IPS-NIHi7 (cell line): ENCODE results near the gene WBP2.

ENCODE experiments used
- DNase-seq: peaks from one replicate; pipeline ENCODE4 v3.0.0; 2012; ENCODE audit warnings: mixed read lengths; ENCODE audit errors: extremely low spot score

Gene WBP2

GRCh38 chr17:75845058-75845711, 9.9 kb downstream of the WBP2 start:
- DNase-seq: peak; percentile 90

GRCh38 chr17:75844530-75845057, 10.5 kb downstream of the WBP2 start:
- no peak for DNase-seq

GRCh38 chr17:75843577-75844529, 11.3 kb downstream of the WBP2 start, which contains the start of gene UNC13D:
Gene UNC13D, minus strand, starts transcription at chr17:75844404. Its CDS starts 67 bp downstream, at chr17:75844337.
- DNase-seq: no peak

- no peak for DNase-seq
These were observed 12.1 kb downstream of the WBP2 start for GRCh38 chr17:75842963-75843576.

GRCh38 chr17:75842411-75842810, 12.7 kb downstream of the WBP2 start:
- no peak for DNase-seq

- no peak for DNase-seq
These were observed 14.4 kb downstream of the WBP2 start for GRCh38 chr17:75840799-75841164.

- no peak for DNase-seq
These were observed 15.0 kb downstream of the WBP2 start for GRCh38 chr17:75839942-75840798.

GRCh38 chr17:75838410-75838809, 16.7 kb downstream of the WBP2 start:
- DNase-seq: no peak

GRCh38 chr17:75837899-75838298, 17.2 kb downstream of the WBP2 start:
- DNase-seq: no peak

GRCh38 chr17:75836605-75837004, 18.5 kb downstream of the WBP2 start:
- no peak for DNase-seq

GRCh38 chr17:75835654-75835987, 19.5 kb downstream of the WBP2 start:
- DNase-seq: no peak

GRCh38 chr17:75834928-75835653, 20.0 kb downstream of the WBP2 start:
- DNase-seq: peak; percentile 54

GRCh38 chr17:75834279-75834920, 20.7 kb downstream of the WBP2 start:
- no peak for DNase-seq

- peak; percentile 88 for DNase-seq
These were observed 22.3 kb downstream of the WBP2 start for GRCh38 chr17:75832652-75833400.

GRCh38 chr17:75832164-75832651, 22.9 kb downstream of the WBP2 start:
- DNase-seq: no peak

GRCh38 chr17:75831032-75831571, 24.0 kb downstream of the WBP2 start:
- DNase-seq: no peak

- DNase-seq: peak; percentile 84
These were observed 24.7 kb downstream of the WBP2 start for GRCh38 chr17:75830164-75831031.

- DNase-seq: no peak
These were observed 25.4 kb downstream of the WBP2 start for GRCh38 chr17:75829747-75830146.
